Endometrial microvascular endothelial cells (primary cell): ENCODE results near the gene PRR5. TPM values are rescaled to one million over a fixed set of nuclear protein-coding genes. Genes with fewer than 3 reads are reported as not detected.

ENCODE experiments used
- in situ Hi-C: cut with HindIII; loops from 2 replicates; pipeline ENCODE4 v1.10.0; 2017; ENCODE audit warnings: low sequenced_read_pairs, low pct_unique_long_range_greater_than_20kb; ENCODE audit errors: inconsistent ontology term
- total RNA-seq: library from RNA; depleted of rRNA; stranded (reverse); fragments of >200 nt; gene quantifications from one replicate; pipeline ENCODE4 v1.2.3, GENCODE V29; 2015; ENCODE audit errors: inconsistent ontology term

PRR5 gene
- total RNA-seq, 1 donor from 2014 or later: not detected

GRCh38 chr22:44709881-44710392 lies 7.9 kb downstream of the PRR5 start:
- in situ Hi-C loops: no loop called here

GRCh38 chr22:44710474-44711240 lies 8.7 kb downstream of the PRR5 start:
- in situ Hi-C loops: no loop called here

DNA sequence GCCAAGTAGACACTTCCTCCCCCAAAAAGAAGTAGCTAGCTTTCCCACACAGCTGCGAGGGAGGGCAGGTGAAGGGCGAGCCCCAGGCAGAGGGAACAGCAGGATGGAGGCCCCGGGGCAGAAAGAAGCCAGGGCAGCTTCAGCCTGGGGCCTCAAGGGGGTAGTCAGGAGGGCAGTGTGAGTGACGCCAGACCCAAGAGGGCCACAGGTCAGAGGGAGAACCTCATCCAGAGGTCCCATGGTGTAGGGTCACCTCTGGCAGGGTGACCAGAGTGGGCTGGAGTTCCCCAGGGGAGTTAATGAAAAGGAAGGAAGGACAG lies 9.2 kb downstream of the PRR5 start:
- in situ Hi-C loops: no loop called here

DNA sequence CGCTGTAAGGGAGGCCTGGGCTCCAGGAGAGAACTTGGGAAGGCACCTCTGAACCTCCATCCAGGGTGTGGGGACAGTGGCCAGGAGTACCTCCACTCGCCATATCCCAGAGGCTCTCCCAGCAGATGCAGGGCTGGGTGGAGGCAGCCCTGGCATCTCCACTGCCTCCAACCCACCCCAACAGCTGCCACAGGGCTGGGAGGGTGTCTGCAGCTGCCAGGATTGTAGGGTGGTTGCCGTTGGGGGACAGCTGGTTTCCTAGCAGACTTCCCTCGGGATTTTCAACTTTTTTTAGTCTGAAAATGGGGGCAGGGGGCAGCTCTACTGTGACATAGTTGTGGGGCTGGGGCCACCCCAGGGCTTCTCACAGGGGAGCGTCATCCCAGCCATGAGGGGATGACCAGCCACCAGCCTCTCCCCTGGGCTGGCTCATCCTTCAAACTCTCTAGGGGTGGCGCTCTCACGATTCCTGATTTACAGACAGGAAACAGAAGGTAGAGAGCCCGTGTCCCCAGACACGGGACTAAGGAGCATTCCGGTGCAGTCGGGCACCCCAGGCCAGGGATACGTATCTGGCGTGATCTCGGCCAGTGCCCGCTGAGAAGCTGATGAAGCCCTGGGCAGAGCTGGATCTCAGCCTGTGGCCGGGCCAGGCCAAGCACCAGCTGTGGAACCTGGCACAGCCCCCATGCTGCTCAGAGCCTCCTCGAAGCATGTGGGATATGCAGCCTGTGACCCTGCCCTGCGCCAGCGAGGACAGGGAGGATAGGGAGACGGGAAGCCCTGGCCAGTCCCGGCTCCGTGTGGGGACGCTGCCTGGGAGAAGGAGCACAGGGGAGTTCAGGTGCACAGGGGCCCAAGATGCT lies 9.9 kb downstream of the PRR5 start:
- in situ Hi-C loops: no loop called here

DNA sequence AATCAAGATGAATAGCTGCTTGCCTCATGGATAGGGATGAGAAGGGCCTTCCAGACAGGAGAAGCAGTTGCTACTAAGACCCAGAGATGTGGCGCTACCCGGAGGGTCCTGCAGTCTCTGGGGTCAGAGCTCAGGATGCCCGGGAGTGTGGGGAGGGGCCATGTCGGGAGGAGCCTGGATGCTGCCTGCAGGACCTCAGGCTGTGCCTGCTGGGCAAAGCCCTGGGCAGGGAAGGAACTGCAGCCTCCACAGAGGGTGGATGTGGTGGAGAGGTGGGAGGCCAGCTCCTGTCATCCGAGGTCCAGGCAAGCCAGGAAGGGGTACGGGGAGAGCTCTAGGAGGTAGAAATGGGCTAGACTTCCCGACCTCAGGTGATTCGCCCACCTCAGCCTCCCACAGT lies 11.0 kb downstream of the PRR5 start:
- in situ Hi-C loops: no loop called here

DNA sequence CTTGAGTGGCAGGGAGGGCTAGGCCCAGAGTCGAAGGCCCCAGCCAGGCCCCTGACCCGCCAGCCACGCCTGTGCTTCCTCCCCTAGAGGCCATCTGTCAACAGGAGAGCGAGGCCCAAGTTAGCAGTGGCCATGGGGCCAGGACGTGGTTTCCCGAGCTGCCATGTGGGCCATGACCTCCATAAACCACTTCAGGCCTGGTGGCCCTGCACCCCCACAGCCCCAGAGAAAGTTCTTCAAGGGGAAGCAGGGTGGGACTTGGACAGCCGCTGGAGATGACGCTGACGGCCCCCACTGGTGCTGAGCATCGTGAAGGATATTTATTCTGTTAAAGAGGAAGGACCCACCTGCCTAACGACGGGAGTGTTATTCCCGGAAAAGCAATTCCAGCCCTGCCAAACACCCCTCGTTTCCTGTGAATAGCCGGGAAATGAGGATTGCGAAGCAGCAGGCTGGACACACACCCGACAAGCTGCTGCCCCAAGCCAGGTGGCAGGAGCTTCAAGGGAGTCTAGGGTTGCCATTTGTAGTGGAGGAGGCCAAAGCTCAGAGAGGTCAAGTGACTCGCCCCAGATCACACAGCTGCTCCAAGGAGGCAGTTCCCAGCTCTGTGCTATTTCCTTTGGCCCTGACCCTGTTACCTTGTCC lies 12.8 kb downstream of the PRR5 start:
- in situ Hi-C loops: no loop called here

DNA sequence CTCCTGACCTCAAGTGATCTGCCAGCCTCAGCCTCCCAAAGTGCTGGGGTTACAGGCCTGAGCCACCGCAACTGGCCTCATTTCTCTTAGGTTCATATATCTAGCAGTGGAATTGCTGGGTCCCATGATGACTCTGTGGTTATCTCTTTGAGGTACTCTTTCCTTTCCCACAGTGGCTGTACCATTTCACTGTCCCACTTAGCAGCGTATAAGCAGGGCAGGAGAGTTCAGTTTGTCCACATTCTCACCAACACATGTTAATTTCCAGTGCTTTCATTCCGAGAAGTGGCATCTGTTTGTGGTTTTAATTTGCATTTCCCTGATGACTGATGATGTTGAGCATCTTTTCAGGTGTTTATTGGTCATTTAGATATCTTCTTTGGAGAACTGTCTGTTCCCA lies 16.4 kb downstream of the PRR5 start:
- in situ Hi-C loops: no loop called here

DNA sequence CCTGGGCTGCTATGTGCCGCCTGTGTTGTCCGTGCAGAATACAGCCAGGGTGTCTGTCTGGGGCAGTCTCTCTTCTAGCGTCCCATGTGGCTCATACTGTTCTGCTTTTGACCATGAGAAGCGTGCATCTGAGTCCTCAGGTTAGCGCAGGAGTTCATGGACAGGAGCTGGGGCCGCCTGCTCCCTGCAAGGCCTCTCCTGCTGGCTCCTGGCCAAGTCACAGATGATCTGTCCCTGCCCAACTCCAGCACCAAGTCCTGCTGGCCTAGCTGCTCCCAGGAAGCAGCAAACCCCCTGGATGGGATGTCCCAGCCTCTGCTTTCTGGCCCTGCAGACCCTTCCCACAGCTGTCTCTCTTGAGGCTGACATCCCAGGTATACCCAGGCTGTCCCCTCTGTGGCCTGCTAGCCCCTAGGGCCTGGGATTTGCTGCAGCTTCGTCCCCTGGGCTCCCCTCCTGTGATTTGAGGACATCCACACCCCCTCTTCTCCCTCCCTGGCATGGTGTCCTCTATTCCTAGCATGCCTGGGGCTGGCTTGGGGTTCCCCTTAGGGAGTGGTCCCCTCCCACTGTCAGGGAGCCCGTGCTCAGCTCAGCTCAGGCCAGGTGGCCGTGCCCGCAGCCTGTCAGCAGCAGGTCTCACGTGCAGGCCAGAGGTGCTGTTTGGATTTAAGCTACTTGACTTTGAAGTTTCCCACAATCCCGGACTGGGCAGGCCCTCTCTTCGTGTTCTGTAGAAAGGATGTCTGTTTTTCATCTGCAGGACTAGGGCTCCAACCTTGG lies 17.8 kb downstream of the PRR5 start:
- in situ Hi-C loops: no loop called here

- in situ Hi-C loops: no loop called here
Measured at GRCh38 chr22:44721213-44721612, 19.2 kb downstream of the PRR5 start.

DNA sequence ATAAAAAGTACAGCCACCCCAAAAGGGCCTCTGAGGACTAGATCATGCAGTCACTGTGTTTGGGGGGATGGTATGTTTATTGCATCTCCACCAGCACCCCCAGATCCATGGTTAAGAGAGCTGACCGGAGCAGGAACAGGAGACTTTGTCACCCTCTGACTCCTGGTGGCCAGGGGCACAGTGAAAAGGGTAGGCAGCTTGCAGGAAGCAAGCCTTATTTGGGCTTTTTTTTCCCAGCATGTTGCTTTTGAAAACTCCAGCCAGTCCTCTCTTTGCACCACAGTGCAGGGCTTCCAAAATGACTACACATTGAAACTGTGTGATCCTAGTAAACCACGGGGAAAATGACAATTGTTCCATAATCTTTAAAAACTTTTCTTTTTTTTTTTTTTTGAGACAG lies 20.6 kb downstream of the PRR5 start:
- in situ Hi-C loops: no loop called here

DNA sequence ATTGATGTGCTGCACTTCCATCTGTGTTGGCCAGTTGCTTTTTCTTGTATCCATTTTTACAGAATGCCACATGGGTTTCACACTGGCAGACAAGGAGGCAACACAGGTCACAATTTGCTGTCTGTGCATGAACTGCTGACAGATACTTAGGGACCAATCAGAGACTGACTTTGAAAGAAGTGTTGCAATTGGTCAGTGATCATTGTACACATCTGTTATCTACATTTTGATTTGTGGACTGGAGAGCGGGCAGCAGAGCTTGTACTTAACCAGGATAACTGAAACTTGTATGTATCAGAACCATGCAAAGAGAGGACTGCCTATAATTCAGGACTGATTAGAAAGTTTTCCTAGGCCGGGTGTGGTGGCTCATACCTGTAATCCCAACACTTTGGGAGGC lies 21.8 kb downstream of the PRR5 start:
- in situ Hi-C loops: no loop called here

DNA sequence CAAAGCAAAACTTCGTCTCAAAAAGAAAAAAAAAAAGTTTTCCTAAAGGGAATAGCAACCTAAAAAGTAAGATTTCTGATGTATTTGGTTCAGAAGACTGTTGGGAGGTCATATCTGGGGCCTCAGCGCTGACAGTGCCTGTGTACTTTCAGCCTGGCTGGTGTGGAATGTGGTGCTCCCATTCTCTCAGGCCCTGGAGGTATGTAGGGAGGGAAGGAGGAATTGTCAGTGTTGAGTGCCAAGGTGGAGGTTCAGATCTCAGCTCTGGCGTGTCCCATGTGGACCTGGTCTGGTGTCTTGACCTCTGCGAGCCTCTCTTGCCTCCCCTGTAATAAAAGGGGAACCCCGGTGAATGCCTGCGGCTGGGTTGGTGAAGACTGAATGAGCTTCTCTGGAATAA lies 22.4 kb downstream of the PRR5 start:
- in situ Hi-C loops: no loop called here

DNA sequence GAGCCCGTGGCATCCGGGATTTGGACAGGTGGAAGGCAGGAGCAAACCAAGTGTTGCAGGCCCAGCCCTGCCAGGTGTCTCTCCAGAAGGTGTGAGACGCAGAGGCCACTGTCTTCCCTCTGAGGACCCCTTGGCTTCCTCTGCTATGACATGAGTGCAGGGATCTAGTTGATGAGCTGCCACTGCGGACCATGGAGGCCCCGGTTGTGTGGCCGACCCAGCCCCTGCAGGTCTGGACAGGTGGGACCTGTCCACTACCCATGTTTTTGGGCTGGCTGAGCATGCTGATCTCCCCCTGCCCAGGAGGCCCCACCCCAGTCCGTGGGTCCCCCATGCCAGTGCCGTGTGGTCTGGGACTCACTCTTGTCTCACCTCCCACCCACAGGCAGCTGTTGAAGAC lies 22.9 kb downstream of the PRR5 start:
- in situ Hi-C loops: no loop called here

GRCh38 chr22:44726439-44726838 lies 24.4 kb downstream of the PRR5 start:
- in situ Hi-C loops: no loop called here

GRCh38 chr22:44727148-44727547 lies 25.1 kb downstream of the PRR5 start:
- in situ Hi-C loops: no loop called here

DNA sequence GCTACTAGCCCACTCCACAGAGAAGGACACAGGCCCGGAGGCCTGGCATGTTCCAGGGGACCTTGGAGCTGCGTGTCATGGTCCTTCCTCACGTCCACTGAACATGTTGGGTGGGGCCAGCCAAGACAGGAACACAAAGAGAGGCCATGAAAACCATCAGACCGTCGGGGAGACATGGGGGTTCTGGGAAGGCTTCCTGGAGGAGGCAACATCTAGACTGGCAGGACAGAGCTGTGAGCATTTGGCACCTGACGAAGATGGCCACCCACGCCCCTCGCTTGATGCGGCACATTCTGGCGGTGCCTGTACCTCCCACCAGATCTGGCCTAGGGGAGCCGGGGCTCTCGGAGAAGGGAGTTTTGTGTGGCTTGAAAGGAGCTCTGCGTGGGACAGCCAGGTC lies 25.7 kb downstream of the PRR5 start:
- in situ Hi-C loops: no loop called here

GRCh38 chr22:44728761-44729324 lies 26.8 kb downstream of the PRR5 start:
- in situ Hi-C loops: no loop called here

- in situ Hi-C loops: no loop called here
Measured at GRCh38 chr22:44729391-44730021, 27.5 kb downstream of the PRR5 start.
